Mesothelial cell of epicardium (in vitro differentiated cells): ENCODE data around the gene PLA2G2C. TPM values are rescaled to one million over a fixed set of nuclear protein-coding genes. Genes with fewer than 3 reads are reported as not detected.
A peak's percentile ranks its signal among the peaks of the same experiment; 100 is the strongest.
"Not testable (repeated sequence)": the region's sequence is repeated elsewhere in the genome, so short reads cannot be mapped to it uniquely, and the experiment has no call there.

Experiments used
- DNase-seq, 2 experiments: peaks; one replicate each; pipeline ENCODE4 v3.0.0; 2021; ENCODE audit warnings: low spot score in 2 of 2; ENCODE audit not compliant: unreplicated experiment in 2 of 2
- H3K27ac Mint-ChIP-seq: 2 replicates; pipeline ENCODE4 v1.8.0; 2021; ENCODE audit warnings: mixed read lengths
- H3K27me3 Mint-ChIP-seq: 2 replicates; pipeline ENCODE4 v1.8.0; 2021; ENCODE audit warnings: low read depth, mixed read lengths
- H3K36me3 Mint-ChIP-seq: 2 replicates; pipeline ENCODE4 v1.8.0; 2021; ENCODE audit warnings: mixed read lengths
- H3K4me1 Mint-ChIP-seq: 2 replicates; pipeline ENCODE4 v1.8.0; 2021; ENCODE audit warnings: mixed read lengths
- H3K4me3 Mint-ChIP-seq: 2 replicates; pipeline ENCODE4 v1.8.0; 2021; ENCODE audit warnings: mild to moderate bottlenecking, moderate library complexity, mixed read lengths
- H3K9me3 Mint-ChIP-seq: 2 replicates; pipeline ENCODE4 v1.8.0; 2021; ENCODE audit warnings: mixed read lengths
- CTCF ChIP-seq: fragments of 200-600 bp; sonication (generic); IDR thresholded peaks from one replicate; pipeline ENCODE4 v1.5.0; 2021; ENCODE audit warnings: antibody characterized with exemption; ENCODE audit not compliant: unreplicated experiment
- total RNA-seq: library from RNA; stranded (reverse); gene quantifications from 3 replicates; pipeline ENCODE4 v1.2.1, GENCODE V29; 2021

The PLA2G2C gene
- total RNA-seq = 0.24 to 0.50 TPM (median 0.40 TPM) in 3 replicates

DNA sequence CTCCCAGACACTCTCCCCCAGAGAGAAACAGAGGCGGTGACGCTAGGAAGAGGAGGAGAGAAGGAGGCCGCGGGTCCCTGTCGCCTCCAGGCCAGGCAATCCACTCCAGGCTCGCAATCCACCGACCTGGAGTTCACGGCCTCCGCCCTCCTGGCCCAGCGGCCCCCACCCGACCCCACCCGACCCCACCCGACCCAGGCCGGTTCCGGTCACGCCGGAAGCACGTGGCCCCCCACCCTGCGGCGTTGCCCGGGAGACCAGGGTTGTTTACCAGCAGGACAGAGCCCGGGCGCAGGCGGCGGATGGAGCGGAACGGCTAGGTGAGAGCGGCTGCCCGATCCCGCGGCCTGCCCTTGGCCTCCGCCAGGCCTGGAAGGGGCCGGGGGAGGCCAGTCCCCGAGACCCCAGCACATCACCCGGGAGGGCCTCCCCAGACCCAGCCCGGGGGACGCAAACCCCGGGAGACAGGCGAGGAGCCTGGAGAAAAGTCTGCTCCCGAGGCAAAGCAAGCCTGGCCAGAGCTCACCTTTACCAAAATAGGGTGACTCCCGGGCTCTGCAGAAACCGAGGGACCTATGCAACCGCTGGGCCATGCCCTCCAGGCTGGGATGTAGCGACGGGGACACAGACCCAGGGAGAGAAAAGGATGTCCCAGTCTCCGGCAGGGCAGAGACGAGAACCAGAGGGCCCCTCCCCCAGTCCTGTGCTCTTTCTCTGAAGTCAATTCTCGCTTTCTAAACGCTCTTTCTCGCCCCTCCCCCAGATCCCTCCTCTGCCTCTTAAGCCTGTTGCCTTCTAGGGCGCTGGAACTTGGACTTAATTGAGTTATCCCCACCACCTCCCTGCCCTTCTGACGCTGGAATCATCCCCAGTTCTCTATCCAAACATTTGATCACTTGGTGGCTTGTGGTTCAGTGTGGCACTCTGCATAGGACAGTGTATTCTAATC lies at the start of gene PLA2G2C, which contains the start of gene UBXN10:
TSS of gene PLA2G2C (minus strand) at position 685 of the 949 bp plus-strand sequence. CDS start 9,155 bp downstream, outside the sequence.
TSS of gene UBXN10 (plus strand) at position 263 of the 949 bp plus-strand sequence. CDS start 4,466 bp downstream, outside the sequence.
- no peak for TF ChIP-seq CTCF
- H3K27ac Mint-ChIP-seq = peak within 1 kb of the TSS; percentile 87
- DNase-seq = peak; percentile 36 to 64
- H3K36me3 Mint-ChIP-seq = no peaks in the 10 kb centered on the region
- H3K4me3 Mint-ChIP-seq = peak within 1 kb of the TSS; percentile 76
- H3K4me1 Mint-ChIP-seq = peaks cover 33% of the 10 kb centered on the region
- H3K9me3 Mint-ChIP-seq = no peaks in the 10 kb centered on the region
- H3K27me3 Mint-ChIP-seq = peaks cover 23% of the 10 kb centered on the region

DNA sequence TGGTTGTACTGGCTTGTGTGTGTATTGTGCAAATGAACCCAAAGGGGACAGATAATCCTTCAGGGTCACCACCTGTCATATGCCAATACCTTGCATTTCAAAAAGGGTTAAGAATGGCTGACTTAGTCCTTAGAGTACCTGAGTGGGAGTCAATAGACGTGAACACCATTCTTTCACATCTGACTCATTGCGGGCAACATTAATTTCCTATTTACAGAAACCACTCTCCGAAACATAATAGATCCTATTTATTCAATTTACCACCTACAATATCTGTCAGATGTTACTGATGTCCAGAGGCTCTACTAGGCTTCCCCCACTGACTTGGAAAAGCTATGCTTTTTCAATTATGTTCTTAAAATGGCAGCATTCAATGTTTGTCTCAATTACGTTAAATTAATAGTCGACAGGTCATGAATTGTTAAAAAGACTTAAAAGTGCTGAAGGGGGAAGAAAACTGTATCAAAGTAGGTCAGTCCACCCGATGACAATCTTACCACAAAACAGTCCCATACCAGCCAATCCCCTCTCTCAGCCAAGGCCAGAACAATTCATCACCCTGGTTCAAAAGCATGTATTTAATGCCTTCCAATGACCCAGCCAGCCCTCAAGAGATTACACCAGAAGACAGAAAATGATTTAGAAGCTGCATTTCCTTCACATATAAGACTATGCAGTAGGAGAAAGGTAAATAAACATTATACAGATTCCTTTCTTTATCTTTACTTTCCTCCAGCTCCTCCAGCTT lies 48.6 kb upstream of the PLA2G2C start:
- Mint-ChIP-seq H3K27ac (peak overlapping the region; percentile 49), H3K9me3 (no peaks in the 10 kb centered on the region), H3K4me3 (no peak overlapping the region), H3K4me1 (peaks cover 49% of the 10 kb centered on the region), H3K36me3 (no peaks in the 10 kb centered on the region), H3K27me3 (peaks cover 3% of the 10 kb centered on the region)
- no peak for TF ChIP-seq CTCF
- DNase-seq = no peak

- peaks cover 52% of the 10 kb centered on the region for H3K4me1 Mint-ChIP-seq
- H3K36me3 Mint-ChIP-seq = no peaks in the 10 kb centered on the region
- no peak for TF ChIP-seq CTCF
- H3K27me3 Mint-ChIP-seq = peaks cover 6% of the 10 kb centered on the region
- H3K9me3 Mint-ChIP-seq = no peaks in the 10 kb centered on the region
- H3K27ac Mint-ChIP-seq = no peak overlapping the region
- H3K4me3 Mint-ChIP-seq = no peak overlapping the region
- DNase-seq = no peak
These were observed 47.5 kb upstream of the PLA2G2C start for GRCh38 chr1:20233866-20234265.

GRCh38 chr1:20233394-20233793 lies 47.1 kb upstream of the PLA2G2C start:
- DNase-seq = no peak
- no peak for TF ChIP-seq CTCF
- H3K27ac Mint-ChIP-seq = peak overlapping the region; percentile 85

GRCh38 chr1:20232564-20232963 lies 46.2 kb upstream of the PLA2G2C start:
- H3K4me1 Mint-ChIP-seq = peaks cover 55% of the 10 kb centered on the region
- H3K36me3 Mint-ChIP-seq, H3K9me3 Mint-ChIP-seq, DNase-seq, H3K4me3 Mint-ChIP-seq: not testable (repeated sequence)
- H3K27me3 Mint-ChIP-seq = peaks cover 18% of the 10 kb centered on the region
- H3K27ac Mint-ChIP-seq = peak overlapping the region; percentile 85

More at GRCh38 chr1:20233394-20233793, 47.1 kb upstream of the PLA2G2C start:
- Mint-ChIP-seq H3K4me1 (peaks cover 52% of the 10 kb centered on the region), H3K27me3 (peaks cover 11% of the 10 kb centered on the region), H3K4me3 (no peak overlapping the region), H3K9me3 (no peaks in the 10 kb centered on the region), H3K36me3 (no peaks in the 10 kb centered on the region)
